Astrocyte (in vitro differentiated cells and primary cell): ENCODE measurements around the gene L3MBTL4.

Experiments used
- EZH2 ChIP-seq: IDR thresholded peaks from 2 replicates; pipeline ENCODE4 v1.6.1; 2012; ENCODE audit warnings: mild to moderate bottlenecking, low read length, inconsistent platforms; ENCODE audit not compliant: insufficient read depth
- TF ChIP-seq, protein P1 (sequence below): IDR thresholded peaks from 2 replicates; pipeline ENCODE4 v1.5.1; 2011; ENCODE audit warnings: low read depth, mild to moderate bottlenecking, inconsistent platforms, low read length, moderate library complexity; ENCODE audit not compliant: insufficient read depth

DNA sequence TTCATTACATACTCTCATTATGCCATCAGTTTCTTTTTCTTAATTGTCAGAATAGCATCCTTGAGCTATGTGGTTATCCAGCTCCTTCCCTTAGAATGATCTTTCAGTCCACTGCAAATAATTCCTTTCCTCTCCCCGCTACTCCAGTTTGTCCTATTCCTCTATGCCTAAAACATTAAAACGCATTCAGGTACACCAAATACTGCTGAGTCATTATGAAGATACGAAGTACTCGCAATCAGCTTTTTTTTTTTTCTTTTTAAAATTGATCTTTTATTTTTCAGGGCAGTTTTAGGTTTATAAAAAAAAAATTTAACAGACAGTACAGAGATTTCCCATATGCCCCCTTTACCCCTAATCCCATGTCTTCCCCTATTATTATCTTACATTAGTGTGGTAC is 354.6 kb downstream of the L3MBTL4 start:
- TF ChIP-seq, protein P1, sequence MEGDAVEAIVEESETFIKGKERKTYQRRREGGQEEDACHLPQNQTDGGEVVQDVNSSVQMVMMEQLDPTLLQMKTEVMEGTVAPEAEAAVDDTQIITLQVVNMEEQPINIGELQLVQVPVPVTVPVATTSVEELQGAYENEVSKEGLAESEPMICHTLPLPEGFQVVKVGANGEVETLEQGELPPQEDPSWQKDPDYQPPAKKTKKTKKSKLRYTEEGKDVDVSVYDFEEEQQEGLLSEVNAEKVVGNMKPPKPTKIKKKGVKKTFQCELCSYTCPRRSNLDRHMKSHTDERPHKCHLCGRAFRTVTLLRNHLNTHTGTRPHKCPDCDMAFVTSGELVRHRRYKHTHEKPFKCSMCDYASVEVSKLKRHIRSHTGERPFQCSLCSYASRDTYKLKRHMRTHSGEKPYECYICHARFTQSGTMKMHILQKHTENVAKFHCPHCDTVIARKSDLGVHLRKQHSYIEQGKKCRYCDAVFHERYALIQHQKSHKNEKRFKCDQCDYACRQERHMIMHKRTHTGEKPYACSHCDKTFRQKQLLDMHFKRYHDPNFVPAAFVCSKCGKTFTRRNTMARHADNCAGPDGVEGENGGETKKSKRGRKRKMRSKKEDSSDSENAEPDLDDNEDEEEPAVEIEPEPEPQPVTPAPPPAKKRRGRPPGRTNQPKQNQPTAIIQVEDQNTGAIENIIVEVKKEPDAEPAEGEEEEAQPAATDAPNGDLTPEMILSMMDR, result no peak
- TF ChIP-seq EZH2, result no peak
